GM10847 (cell line): Measurements from ENCODE around the gene HTATIP2.

Experiments
- POLR2A ChIP-seq: IDR thresholded peaks from 2 replicates; pipeline ENCODE4 v1.6.1; 2011; ENCODE audit not compliant: insufficient read length; ENCODE audit errors: extremely low read depth

HTATIP2 gene

GRCh38 chr11:20406484-20406883 lies 43.0 kb downstream of the HTATIP2 start:
- TF ChIP-seq POLR2A = no peak

GRCh38 chr11:20407344-20407743 lies 43.8 kb downstream of the HTATIP2 start:
- no peak for TF ChIP-seq POLR2A

- no peak for TF ChIP-seq POLR2A
Observed at GRCh38 chr11:20415432-20415831, 51.9 kb downstream of the HTATIP2 start.

GRCh38 chr11:20417771-20418170 lies 54.3 kb downstream of the HTATIP2 start:
- TF ChIP-seq POLR2A = no peak

GRCh38 chr11:20421946-20422345 lies 58.4 kb downstream of the HTATIP2 start:
- no peak for TF ChIP-seq POLR2A

GRCh38 chr11:20429216-20429615 lies 65.7 kb downstream of the HTATIP2 start:
- TF ChIP-seq POLR2A = no peak
